HFF-Myc (cell line): ENCODE measurements around the gene SLC22A16.

Experiments
- DNase-seq: peaks from one replicate; pipeline ENCODE4 v3.0.0-alpha.2; 2011; ENCODE audit warnings: low read depth; ENCODE audit errors: extremely low read depth
- H3K4me3 ChIP-seq: replicated peaks from 2 replicates; pipeline ENCODE4 v1.5.1; 2011; ENCODE audit warnings: low read depth, mild to moderate bottlenecking, control low read depth, low read length
- TF ChIP-seq, protein P1 (sequence below): IDR thresholded peaks from 2 replicates; pipeline ENCODE4 v1.5.1; 2012; ENCODE audit warnings: mild to moderate bottlenecking, low read depth, low read length, control low read depth; ENCODE audit errors: missing control alignments

The SLC22A16 gene

DNA sequence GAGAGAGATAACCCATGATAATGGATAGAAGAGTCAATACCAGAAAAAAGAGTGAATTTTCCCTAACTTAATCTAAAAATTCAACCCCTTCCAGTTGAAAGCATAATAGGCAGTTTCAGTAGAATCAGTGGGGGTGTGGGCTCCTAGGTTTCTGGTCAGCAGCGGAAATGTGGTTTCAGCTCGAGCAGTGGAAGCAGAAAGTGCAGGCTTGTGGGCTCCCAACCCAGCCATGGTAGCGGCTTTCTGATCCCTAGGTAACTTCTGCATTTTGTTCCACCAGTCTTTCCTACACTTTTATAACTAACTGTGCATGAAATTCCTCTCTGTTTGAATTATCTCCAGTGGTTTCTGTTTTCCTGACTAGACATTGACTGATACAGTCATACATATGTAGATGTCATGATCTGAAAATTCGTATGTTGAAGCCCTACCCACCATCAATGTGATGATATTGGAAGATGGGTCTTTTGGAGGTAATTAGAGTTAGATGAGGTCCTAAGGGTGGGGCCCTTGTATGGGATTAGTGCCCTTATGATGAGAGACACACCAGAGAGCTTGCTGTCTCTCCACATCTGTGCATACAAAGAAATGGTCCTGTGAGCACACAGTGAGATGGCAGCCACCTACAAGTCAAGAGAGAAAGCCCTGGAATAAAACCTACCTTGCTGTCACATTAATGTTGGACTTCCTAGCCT, 54.5 kb downstream of the SLC22A16 start:
- H3K4me3 ChIP-seq: no peak overlapping the region
- no peak for DNase-seq
- TF ChIP-seq, protein P1, sequence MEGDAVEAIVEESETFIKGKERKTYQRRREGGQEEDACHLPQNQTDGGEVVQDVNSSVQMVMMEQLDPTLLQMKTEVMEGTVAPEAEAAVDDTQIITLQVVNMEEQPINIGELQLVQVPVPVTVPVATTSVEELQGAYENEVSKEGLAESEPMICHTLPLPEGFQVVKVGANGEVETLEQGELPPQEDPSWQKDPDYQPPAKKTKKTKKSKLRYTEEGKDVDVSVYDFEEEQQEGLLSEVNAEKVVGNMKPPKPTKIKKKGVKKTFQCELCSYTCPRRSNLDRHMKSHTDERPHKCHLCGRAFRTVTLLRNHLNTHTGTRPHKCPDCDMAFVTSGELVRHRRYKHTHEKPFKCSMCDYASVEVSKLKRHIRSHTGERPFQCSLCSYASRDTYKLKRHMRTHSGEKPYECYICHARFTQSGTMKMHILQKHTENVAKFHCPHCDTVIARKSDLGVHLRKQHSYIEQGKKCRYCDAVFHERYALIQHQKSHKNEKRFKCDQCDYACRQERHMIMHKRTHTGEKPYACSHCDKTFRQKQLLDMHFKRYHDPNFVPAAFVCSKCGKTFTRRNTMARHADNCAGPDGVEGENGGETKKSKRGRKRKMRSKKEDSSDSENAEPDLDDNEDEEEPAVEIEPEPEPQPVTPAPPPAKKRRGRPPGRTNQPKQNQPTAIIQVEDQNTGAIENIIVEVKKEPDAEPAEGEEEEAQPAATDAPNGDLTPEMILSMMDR: no peak

DNA sequence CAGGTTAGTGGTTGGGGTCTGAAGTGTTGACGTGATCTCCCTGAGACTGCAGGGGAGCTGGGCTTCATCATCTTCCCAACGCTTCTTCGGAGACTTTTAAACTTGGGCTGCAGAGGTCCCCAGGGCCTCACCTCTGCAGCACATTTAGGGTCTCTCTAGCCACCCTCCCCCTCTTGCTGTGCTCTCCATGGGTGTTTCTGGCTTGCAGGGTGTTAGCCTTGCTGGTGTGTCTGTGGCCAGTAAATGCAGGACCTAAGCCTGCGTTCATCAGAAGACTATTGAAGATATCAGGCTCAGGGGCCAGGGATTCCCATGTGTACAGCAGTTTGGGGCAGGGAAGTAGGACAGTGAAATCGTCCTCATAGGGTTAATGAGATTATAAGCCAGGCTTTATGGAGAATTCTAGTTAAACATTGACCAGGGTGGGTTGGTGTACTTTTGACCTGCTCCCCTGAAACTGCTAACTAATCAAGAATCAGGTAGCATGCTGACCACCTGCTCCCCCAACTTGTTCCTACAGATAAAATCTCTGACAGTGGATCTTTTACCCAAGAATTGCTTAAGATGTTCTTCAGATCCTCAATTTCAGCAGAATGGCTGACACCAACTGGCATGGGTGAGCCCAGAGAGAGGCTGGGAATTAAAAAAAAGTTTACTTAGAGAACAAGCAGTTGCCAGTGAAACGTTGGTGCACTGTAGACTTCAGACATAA, 57.2 kb downstream of the SLC22A16 start:
- no peak for DNase-seq
- no peak overlapping the region for H3K4me3 ChIP-seq
- TF ChIP-seq, protein P1: no peak

DNA sequence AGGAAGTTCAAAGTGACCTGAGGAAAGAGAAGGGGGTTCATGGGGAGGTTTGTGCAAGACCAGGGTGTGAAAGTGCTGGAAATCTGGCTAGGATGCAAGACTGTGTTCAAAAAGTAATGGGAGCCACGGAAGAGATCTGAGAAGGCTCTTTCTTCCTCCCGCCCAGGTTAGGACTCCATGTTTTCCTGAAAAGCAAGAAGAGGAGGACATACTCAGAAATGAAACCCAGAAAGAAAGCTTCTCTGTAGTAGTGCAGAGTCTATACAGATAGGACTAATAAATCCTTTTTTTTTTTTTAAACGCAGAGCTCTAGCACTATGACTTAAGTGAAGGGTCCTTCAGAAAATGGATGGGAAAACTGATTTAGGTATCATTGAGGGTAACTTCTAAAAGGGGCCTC, 57.8 kb downstream of the SLC22A16 start:
- TF ChIP-seq, protein P1: no peak
- no peak overlapping the region for H3K4me3 ChIP-seq
- DNase-seq: no peak

DNA sequence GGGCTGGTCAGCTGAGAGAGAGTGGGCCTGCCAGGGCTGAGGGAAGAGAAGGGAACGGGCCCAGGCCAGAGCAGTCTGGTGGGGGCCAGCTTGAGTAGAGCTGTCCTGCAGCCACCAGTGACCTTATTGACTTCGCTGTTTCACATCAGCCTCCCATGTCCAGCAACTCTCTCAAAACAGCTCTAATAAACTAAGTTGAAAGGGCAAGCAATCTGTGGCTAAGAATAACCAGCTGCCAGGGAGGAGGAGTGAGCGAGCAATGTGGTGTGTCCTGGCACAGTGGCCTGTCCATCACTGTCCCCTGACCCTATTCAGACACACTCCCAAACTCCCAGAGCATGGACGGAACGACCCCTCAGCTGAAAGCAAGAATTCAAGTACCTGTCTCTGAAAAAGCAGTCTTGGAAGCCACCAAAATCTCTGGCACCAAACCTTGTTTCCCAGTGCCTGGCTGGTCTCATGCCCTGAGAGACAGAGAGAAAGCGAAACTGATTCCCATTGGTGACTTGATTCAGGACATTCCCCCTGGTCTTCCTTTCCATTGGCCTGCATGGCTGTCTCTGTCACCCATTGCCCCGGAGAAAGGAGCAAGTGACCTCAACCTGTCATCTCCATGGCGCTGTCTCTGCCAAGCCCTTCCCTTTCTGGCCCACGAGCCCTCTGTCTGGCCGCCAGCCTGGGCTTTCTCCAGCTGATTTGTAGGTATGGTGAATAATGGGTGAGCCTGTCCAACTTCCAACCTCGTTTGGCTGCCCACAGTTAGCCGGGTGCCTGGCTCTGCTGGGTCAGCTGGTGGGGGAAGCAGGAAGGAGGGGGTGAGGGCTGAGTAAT, 61.1 kb downstream of the SLC22A16 start, which contains the start of gene DDO:
DDO (minus strand) TSS at position 490 of the 831 bp plus-strand sequence. CDS start 2,113 bp downstream, outside the sequence.
- H3K4me3 ChIP-seq: no peak within 1 kb of the TSS

DNA sequence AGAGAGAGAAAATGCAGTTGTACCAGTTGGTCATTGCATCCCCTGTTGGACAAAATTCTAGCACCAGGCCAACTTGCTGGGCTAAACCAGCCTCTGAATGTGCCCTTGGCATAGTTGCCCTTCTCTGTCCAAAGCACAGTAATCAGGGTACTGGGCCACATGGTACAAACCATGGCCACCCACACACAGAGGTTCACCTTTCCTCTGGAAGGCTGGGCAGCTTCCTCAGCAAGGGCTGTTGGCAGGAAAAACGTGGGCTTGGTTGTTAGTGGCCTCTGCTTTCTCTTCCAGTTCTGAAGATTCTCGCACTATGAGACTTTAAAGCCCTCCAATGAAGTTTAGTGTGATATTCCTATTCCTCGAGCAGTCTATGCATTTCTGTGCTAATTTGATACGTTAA, 61.7 kb downstream of the SLC22A16 start:
- no peak overlapping the region for H3K4me3 ChIP-seq
- DNase-seq: no peak
- TF ChIP-seq, protein P1: no peak

More for the DNA sequence above, 61.1 kb downstream of the SLC22A16 start, which contains the start of gene DDO:
- DNase-seq: no peak
- TF ChIP-seq, protein P1: no peak

DNA sequence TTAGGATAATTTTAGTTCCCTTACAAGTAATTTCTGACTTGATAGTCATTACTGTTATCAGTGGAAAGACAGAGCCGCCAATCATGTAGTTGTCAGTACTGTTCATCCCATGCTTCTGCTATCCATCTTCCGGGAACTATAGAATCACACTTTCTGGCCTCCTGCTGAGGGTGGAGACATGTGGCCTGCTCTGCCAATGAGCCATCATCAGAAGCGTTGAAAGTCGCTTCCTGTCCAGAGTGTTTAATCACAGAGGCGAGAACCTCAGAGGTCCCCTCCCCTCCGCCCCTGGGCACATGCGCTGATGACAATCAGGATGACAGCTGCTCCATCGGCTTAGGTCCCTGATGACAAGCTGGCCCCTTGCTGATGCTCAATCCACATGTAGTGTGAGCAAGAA, 64.1 kb downstream of the SLC22A16 start:
- TF ChIP-seq, protein P1: no peak
- no peak for DNase-seq
- no peak overlapping the region for H3K4me3 ChIP-seq
